C4-2B (cell line): ENCODE results near the gene NR4A2.

Experiments used
- ZFX ChIP-seq: fragments of 450-650 bp; IDR thresholded peaks from 2 replicates; pipeline ENCODE4 v1.6.1; 2017
- TF ChIP-seq, protein P1 (sequence below): fragments of 450-650 bp; conservative IDR thresholded peaks from 2 replicates; pipeline ENCODE4 v1.5.1; 2017; ENCODE audit warnings: mild to moderate bottlenecking

- TF ChIP-seq, protein P1, sequence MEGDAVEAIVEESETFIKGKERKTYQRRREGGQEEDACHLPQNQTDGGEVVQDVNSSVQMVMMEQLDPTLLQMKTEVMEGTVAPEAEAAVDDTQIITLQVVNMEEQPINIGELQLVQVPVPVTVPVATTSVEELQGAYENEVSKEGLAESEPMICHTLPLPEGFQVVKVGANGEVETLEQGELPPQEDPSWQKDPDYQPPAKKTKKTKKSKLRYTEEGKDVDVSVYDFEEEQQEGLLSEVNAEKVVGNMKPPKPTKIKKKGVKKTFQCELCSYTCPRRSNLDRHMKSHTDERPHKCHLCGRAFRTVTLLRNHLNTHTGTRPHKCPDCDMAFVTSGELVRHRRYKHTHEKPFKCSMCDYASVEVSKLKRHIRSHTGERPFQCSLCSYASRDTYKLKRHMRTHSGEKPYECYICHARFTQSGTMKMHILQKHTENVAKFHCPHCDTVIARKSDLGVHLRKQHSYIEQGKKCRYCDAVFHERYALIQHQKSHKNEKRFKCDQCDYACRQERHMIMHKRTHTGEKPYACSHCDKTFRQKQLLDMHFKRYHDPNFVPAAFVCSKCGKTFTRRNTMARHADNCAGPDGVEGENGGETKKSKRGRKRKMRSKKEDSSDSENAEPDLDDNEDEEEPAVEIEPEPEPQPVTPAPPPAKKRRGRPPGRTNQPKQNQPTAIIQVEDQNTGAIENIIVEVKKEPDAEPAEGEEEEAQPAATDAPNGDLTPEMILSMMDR = no peak
- TF ChIP-seq ZFX = no peak
These were observed 13.1 kb upstream of the NR4A2 start for GRCh38 chr2:156345582-156345981.
